Heart left ventricle (tissue), 16 donors: Measurements from ENCODE around the gene VPS29. TPM values are rescaled to one million over a fixed set of nuclear protein-coding genes. Genes with fewer than 3 reads are reported as not detected.
"Not testable (repeated sequence)": the region's sequence is repeated elsewhere in the genome, so short reads cannot be mapped to it uniquely, and the experiment has no call there.

Source experiments
- ATAC-seq, 4 donors: fragments of 200-7000 bp; cut with Tn5 transposase; one replicate each; pipeline ENCODE4 v1.9.1; 2020 to 2022; ENCODE audit warnings: moderate library complexity in 4 of 4, mild to moderate bottlenecking in 3 of 4, moderate number of reproducible peaks in 1 of 4
- DNase-seq, 5 donors: peaks; one replicate each; pipeline ENCODE4 v3.0.0-alpha.2; 2020
- H3K27ac ChIP-seq, 12 donors: fragments of 200-600 bp; sonication (generic) in 4 of 12; one replicate each; pipeline versions ENCODE4 v1.5.0 to v1.8.0; 2016 to 2022; ENCODE audit warnings: mild to moderate bottlenecking in 2 of 12
- H3K27me3 ChIP-seq, 9 donors: fragments of 200-600 bp; sonication (generic) in 2 of 9; one replicate each; pipeline versions ENCODE4 v1.5.1 to v1.8.0; 2016 to 2022; ENCODE audit warnings: mild to moderate bottlenecking in 3 of 9
- H3K36me3 ChIP-seq, 9 donors: fragments of 200-600 bp; sonication (generic) in 2 of 9; one replicate each; pipeline versions ENCODE4 v1.5.0 to v1.8.0; 2018 to 2022; ENCODE audit warnings: mild to moderate bottlenecking in 2 of 9
- H3K4me1 ChIP-seq, 12 donors: fragments of 200-600 bp; sonication (generic) in 4 of 12; one replicate each; pipeline versions ENCODE4 v1.5.0 to v1.8.0; 2016 to 2022; ENCODE audit warnings: mild to moderate bottlenecking in 3 of 12
- H3K4me3 ChIP-seq, 12 donors: fragments of 200-600 bp; sonication (generic) in 4 of 12; one replicate each; pipeline versions ENCODE4 v1.5.0 to v1.8.0; 2017 to 2022; ENCODE audit warnings: mild to moderate bottlenecking in 9 of 12, moderate library complexity in 4 of 12
- H3K9me3 ChIP-seq, 12 donors: fragments of 200-600 bp; sonication (generic) in 4 of 12; one replicate each; pipeline versions ENCODE4 v1.5.0 to v1.8.0; 2016 to 2022; ENCODE audit warnings: mild to moderate bottlenecking in 1 of 12
- POLR2A ChIP-seq, 2 donors: fragments of 450-650 bp; IDR thresholded peaks; one replicate each; pipeline ENCODE4 v1.6.1; 2017; ENCODE audit warnings: antibody characterized with exemption in 2 of 2, mild to moderate bottlenecking in 2 of 2, moderate library complexity in 2 of 2
- WGBS, 4 donors: extraction: QIAGEN DNeasy Blood & Tissue Kit in 2 of 4; methylation state at CpG; one replicate each; pipeline versions ENCODE4 v1.1.5 to v1.1.7; 2013 to 2018; 5-methylcytosine and 5-hydroxymethylcytosine counted together
- intact Hi-C, 10 donors: fragments of 100-400 bp; cut with DNase I; formaldehyde crosslinking; loops; one replicate each; pipeline versions ENCODE4 v1.11.1 to v1.14.2; 2022
- polyA plus RNA-seq, 2 donors: library from polyadenylated mRNA; stranded (reverse); fragments of 200-250 nt; gene quantifications; one replicate each; pipeline ENCODE4 v1.2.3, GENCODE V29; 2013
- total RNA-seq, 9 donors: library from RNA; depleted of rRNA in 2 of 9; stranded (reverse); fragments of >200 nt in 2 of 9; fragmentation: NEBNext Ultra II Directional in 3 of 9; extraction: Animal tissue kit (Norgen Biotek cat#: 25700) in 3 of 9; gene quantifications; one replicate each; pipeline versions ENCODE4 v1.1.0 to v1.2.4, GENCODE V29; 2016 to 2023
- TF ChIP-seq, protein P1 (sequence below), 12 donors: fragments of 200-600 bp; sonication (generic) in 4 of 12; IDR thresholded peaks; one replicate each; pipeline versions ENCODE4 v1.5.0 to v1.8.0; 2018 to 2022; ENCODE audit warnings: antibody characterized with exemption in 12 of 12, mild to moderate bottlenecking in 5 of 12
- donor health status: ischemic (EF 13 %, LVEDD 7.1; RV severe dilation, severe dysfunction).
- donor health status: healthy with polysubstance abuse.
- donor health status: DM: no; HTN: yes; CAD: no.
- donor health status: DM: no; HTN: no; CAD: no.
- donor health status: ischemic (EF 25% LVEDD 6.9; RV normal size, moderate dysfunction).
- donor health status: ischemic (EF 25% LVEDD 5.7; RV mildly dilated, moderate dysfunction).
- donor health status: healthy.
- donor health status: DM: yes; HTN: yes; CAD: no.
- donor health status: ischemic (EF 35%, LVEDD 5.7; RV mildly dilated, moderate dysfunction).
- donor health status: nonischemic (EF 11% LVEDD 7.7; RV severe dilation, severe dysfunction).
- donor health status: DM: yes; HTN: yes; CAD: no.
- donor health status: PGD.
- donor health status: ischemic (EF 29% LVEDD 5.4; RV normal size, mild dysfunction).
- donor health status: nonischemic (EF 23%, LVEDD 6.1; RV moderate dilation, normal function).

The VPS29 gene
- total and polyA plus RNA-seq, 11 donors, result 66.7 to 191 (median 89.8) TPM

DNA sequence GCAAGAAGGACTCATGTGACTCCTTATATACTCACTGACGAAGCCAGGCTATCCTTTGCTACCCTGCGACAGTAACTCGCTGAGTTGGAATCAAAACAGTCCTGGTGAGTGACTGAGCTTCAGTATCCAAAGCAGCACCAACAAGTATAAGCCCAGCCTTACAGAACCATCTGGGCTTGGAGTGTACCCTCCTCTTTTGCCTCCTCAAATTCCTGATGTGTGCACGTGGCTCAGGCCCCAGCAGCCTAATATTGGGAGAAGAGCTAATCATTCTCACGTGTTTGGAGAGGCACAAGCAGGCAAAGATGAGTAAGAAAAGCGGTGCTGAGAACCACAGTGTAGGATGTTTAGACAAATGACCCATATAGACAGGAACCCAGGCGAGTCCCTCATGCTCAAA, 46.8 kb upstream of the VPS29 start:
- peak overlapping the region in 2 of 12 donors; percentile 6 to 10 for H3K4me3 ChIP-seq
- DNase-seq (peak in 1 of 5 donors; percentile 42), ATAC-seq (peak; percentile 15 to 51 (median 36))
- peaks cover 0 to 38% (median 23%) of the 10 kb centered on the region in 9 donors for H3K36me3 ChIP-seq
- no peaks in the 10 kb centered on the region for H3K9me3 ChIP-seq
- intact Hi-C loops, result loop anchor here in 3 of 10 donors (5.0 kb wide), 1 partner anchor 34 kb away; the partner anchor contains the start of gene PPTC7 (in 3 of the 3)
- 54 to 65% (median 60%) methylated on average over 7 of the region's 7 CpGs for whole genome bisulfite sequencing, 4 donors
- H3K27ac ChIP-seq, result peak overlapping the region in 11 of 12 donors; percentile 12 to 90 (median 65)
- peaks cover 6 to 70% (median 28%) of the 10 kb centered on the region in 12 donors for H3K4me1 ChIP-seq
- no peaks in the 10 kb centered on the region for H3K27me3 ChIP-seq
- no peak for TF ChIP-seq POLR2A (IDR thresholded peaks at IDR 0.05)
- TF ChIP-seq, protein P1, sequence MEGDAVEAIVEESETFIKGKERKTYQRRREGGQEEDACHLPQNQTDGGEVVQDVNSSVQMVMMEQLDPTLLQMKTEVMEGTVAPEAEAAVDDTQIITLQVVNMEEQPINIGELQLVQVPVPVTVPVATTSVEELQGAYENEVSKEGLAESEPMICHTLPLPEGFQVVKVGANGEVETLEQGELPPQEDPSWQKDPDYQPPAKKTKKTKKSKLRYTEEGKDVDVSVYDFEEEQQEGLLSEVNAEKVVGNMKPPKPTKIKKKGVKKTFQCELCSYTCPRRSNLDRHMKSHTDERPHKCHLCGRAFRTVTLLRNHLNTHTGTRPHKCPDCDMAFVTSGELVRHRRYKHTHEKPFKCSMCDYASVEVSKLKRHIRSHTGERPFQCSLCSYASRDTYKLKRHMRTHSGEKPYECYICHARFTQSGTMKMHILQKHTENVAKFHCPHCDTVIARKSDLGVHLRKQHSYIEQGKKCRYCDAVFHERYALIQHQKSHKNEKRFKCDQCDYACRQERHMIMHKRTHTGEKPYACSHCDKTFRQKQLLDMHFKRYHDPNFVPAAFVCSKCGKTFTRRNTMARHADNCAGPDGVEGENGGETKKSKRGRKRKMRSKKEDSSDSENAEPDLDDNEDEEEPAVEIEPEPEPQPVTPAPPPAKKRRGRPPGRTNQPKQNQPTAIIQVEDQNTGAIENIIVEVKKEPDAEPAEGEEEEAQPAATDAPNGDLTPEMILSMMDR (IDR thresholded peaks at IDR 0.05), result no peak

DNA sequence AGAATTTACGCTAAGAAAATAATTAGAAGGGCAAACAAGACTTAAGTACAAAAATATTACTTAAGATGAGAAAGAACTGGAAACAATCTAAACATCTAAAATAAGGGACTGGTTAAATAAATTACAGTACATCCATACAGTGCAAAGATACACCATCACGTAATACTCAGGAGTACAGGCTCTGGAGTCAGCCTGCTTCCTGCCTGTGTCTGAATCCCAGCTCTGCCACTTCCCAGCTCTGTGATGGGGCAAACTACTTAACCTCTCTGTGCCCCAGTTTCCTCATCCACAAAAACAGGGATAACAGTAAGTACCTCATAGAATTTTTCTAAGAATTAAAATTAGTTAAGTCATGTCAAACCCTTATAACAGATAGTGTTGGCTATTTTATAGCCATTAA, 45.2 kb upstream of the VPS29 start:
- Histone ChIP-seq H3K36me3 (peaks cover 0 to 44% (median 23%) of the 10 kb centered on the region in 9 donors), H3K9me3 (no peaks in the 10 kb centered on the region), H3K4me3 (peak overlapping the region in 1 of 12 donors; percentile 6), H3K4me1 (peaks cover 13 to 72% (median 39%) of the 10 kb centered on the region in 12 donors), H3K27ac (peak overlapping the region in 9 of 12 donors; percentile 15 to 90 (median 59)), H3K27me3 (no peaks in the 10 kb centered on the region)
- TF ChIP-seq POLR2A (IDR thresholded peaks at IDR 0.05), result no peak
- TF ChIP-seq, protein P1 (IDR thresholded peaks at IDR 0.05), result no peak
- ATAC-seq (no peak), DNase-seq (no peak)
- WGBS, 4 donors, result 71 to 87% (median 81%) methylated on average over 2 of the region's 2 CpGs
- intact Hi-C loops, result loop anchor here in 3 of 10 donors (5.0 kb wide), 1 partner anchor 35 kb away; the partner anchor contains the start of gene PPTC7 (in 3 of the 3)

DNA sequence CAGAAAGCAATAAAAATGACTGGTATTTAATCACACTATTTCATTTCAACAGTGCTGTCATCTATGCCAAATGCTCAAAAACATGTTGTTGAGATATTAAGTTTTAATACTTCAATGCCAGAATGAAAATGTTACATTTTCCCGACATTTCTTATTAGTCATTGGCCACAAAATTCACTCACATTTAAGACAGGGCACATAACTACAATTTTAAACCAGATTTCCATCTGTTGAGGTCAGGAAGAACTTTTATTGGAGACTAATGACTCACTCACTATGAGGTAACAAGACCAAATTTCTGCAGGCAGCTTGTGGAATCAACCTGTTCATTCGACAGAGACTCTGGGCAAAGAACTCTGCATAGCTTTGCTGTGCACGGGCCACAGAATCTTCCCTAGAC, 44.4 kb upstream of the VPS29 start:
- peaks cover 13 to 70% (median 37%) of the 10 kb centered on the region in 12 donors for H3K4me1 ChIP-seq
- peak overlapping the region in 11 of 12 donors; percentile 0 to 90 (median 59) for H3K27ac ChIP-seq
- DNase-seq, result no peak
- peak in 3 of 4 donors; percentile 18 to 50 (median 31) for ATAC-seq
- no peaks in the 10 kb centered on the region for H3K27me3 ChIP-seq
- peak in 1 of 2 donors; percentile 11 for TF ChIP-seq POLR2A (IDR thresholded peaks at IDR 0.05)
- TF ChIP-seq, protein P1 (IDR thresholded peaks at IDR 0.05), result no peak
- no peaks in the 10 kb centered on the region for H3K9me3 ChIP-seq
- WGBS, 4 donors, result 54 to 68% (median 59%) methylated on average over 3 of the region's 3 CpGs
- H3K36me3 ChIP-seq, result peaks cover 0 to 43% (median 21%) of the 10 kb centered on the region in 9 donors
- H3K4me3 ChIP-seq, result peak overlapping the region in 1 of 12 donors; percentile 6
- intact Hi-C loops, result loop anchor here in 3 of 10 donors (5.0 kb wide), 1 partner anchor 36 kb away; the partner anchor contains the start of gene PPTC7 (in 3 of the 3)

DNA sequence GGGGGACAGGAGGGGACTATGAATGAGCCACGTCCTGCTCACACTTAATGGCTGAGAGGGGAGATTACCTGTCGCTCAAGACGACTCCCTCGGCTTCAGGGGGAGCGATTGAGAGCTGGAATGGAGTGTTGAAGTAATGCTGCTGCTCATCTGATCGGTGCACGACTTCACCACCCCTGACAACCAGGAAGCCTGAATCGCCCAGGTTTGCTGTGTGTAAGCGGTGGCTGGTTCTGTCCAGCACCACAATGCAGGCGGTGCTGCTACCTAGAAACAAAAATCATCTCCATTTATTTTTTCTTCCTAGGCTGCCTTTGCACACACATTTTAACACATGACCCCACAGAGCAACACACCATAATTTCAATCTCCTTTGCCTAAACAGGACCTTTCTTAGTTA, 43.9 kb upstream of the VPS29 start:
- Histone ChIP-seq H3K9me3 (no peaks in the 10 kb centered on the region), H3K27me3 (no peaks in the 10 kb centered on the region), H3K4me1 (peaks cover 13 to 65% (median 37%) of the 10 kb centered on the region in 12 donors), H3K4me3 (no peak overlapping the region), H3K27ac (peak overlapping the region in 11 of 12 donors; percentile 0 to 90 (median 53)), H3K36me3 (peaks cover 0 to 37% (median 17%) of the 10 kb centered on the region in 9 donors)
- DNase-seq (no peak), ATAC-seq (peak in 1 of 4 donors; percentile 8)
- intact Hi-C loops, result loop anchor here in 3 of 10 donors (5.0 kb wide), 1 partner anchor 36 kb away; the partner anchor contains the start of gene PPTC7 (in 3 of the 3)
- WGBS, 4 donors, result 57 to 75% (median 73%) methylated on average over 10 of the region's 10 CpGs
- TF ChIP-seq, protein P1 (IDR thresholded peaks at IDR 0.05), result no peak

DNA sequence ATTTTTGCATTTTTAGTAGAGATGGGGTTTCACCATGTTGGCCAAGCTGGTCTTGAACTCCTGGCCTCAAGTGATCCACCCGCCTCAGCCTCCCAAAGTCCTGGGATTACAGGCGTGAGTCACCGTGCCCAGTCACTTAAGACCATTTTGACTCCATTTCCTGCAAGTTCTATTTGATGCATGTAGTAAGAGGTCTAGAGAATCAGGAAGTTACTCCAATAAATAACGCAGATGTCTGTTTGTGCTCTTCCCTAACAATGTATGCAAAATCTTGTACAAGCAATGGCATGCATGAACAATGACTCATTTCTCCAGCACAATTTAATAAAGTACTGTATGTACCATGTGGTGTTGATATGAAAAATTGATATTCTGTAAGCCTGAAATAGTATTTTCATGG, 43.3 kb upstream of the VPS29 start:
- H3K36me3 ChIP-seq, result peaks cover 0 to 32% (median 11%) of the 10 kb centered on the region in 9 donors
- not testable (repeated sequence) for H3K27me3 ChIP-seq, H3K4me3 ChIP-seq, H3K9me3 ChIP-seq, ATAC-seq, DNase-seq
- 86 to 94% (median 91%) methylated on average over 4 of the region's 4 CpGs for WGBS, 4 donors
- peaks cover 13 to 64% (median 37%) of the 10 kb centered on the region in 12 donors for H3K4me1 ChIP-seq
- intact Hi-C loops, result loop anchor here in 3 of 10 donors (5.0 kb wide), 1 partner anchor 37 kb away; the partner anchor contains the start of gene PPTC7 (in 3 of the 3)
- peak overlapping the region in 8 of 12 donors; percentile 14 to 90 (median 61) for H3K27ac ChIP-seq
